Thoracic aorta (tissue), 2 donors: ENCODE results near the gene RORC. TPM values are rescaled to one million over a fixed set of nuclear protein-coding genes. Genes with fewer than 3 reads are reported as not detected.
A peak's percentile ranks its signal among the peaks of the same experiment; 100 is the strongest.

Experiments used
- ATAC-seq: fragments of 150-250 bp; one replicate; pipeline ENCODE4 v1.8.0; 2017; ENCODE audit warnings: low read depth; ENCODE audit not compliant: insufficient number of reproducible peaks, low FRiP score
- DNase-seq: peaks from one replicate; pipeline ENCODE4 v3.0.0-alpha.2; 2020; ENCODE audit warnings: low spot score
- H3K27ac ChIP-seq, 2 donors: fragments of 200-600 bp; sonication (generic); 1 replicate in 1 of 2; 2 replicates in 1 of 2; pipeline ENCODE4 v1.5.1; 2016; ENCODE audit warnings: mild to moderate bottlenecking in 2 of 2, moderate library complexity in 2 of 2
- H3K27me3 ChIP-seq: fragments of 200-600 bp; sonication (generic); replicated peaks from 2 replicates; pipeline ENCODE4 v1.6.0; 2016; ENCODE audit warnings: mild to moderate bottlenecking; ENCODE audit not compliant: insufficient read depth
- H3K36me3 ChIP-seq: fragments of 200-600 bp; sonication (generic); one replicate; pipeline ENCODE4 v1.5.1; 2016
- H3K4me1 ChIP-seq, 2 donors: fragments of 200-600 bp; sonication (generic); 1 replicate in 1 of 2; 2 replicates in 1 of 2; pipeline versions ENCODE4 v1.5.1 to v1.6.0; 2016; ENCODE audit warnings: low read depth in 2 of 2, mild to moderate bottlenecking in 1 of 2; ENCODE audit not compliant: control insufficient read depth in 1 of 2
- H3K4me3 ChIP-seq: fragments of 200-600 bp; sonication (generic); 2 replicates; pipeline ENCODE4 v1.5.1; 2016; ENCODE audit warnings: mild to moderate bottlenecking
- H3K9me3 ChIP-seq: fragments of 200-600 bp; sonication (generic); 2 replicates; pipeline ENCODE4 v1.5.1; 2016
- total RNA-seq, 2 donors: library from RNA; depleted of rRNA; stranded (reverse); fragments of >200 nt; gene quantifications; one replicate each; pipeline versions ENCODE4 v1.1.0 to v1.2.3, GENCODE V29; 2016
- TF ChIP-seq, protein P1 (sequence below): fragments of 200-600 bp; sonication (generic); IDR thresholded peaks from one replicate; pipeline ENCODE4 v1.5.1; 2019; ENCODE audit warnings: antibody characterized with exemption

Gene RORC
- total RNA-seq, 2 donors from 2014 or later = not detected

- DNase-seq = no peak
- H3K4me3 ChIP-seq = peak overlapping the region; percentile 77
- ATAC-seq = no peak
- no peaks in the 10 kb centered on the region for H3K36me3 ChIP-seq
- no peaks in the 10 kb centered on the region for H3K27me3 ChIP-seq
- no peaks in the 10 kb centered on the region for H3K9me3 ChIP-seq
- H3K4me1 ChIP-seq = peaks cover 14 to 30% of the 10 kb centered on the region in 2 donors
- H3K27ac ChIP-seq = no peak overlapping the region
- TF ChIP-seq, protein P1, sequence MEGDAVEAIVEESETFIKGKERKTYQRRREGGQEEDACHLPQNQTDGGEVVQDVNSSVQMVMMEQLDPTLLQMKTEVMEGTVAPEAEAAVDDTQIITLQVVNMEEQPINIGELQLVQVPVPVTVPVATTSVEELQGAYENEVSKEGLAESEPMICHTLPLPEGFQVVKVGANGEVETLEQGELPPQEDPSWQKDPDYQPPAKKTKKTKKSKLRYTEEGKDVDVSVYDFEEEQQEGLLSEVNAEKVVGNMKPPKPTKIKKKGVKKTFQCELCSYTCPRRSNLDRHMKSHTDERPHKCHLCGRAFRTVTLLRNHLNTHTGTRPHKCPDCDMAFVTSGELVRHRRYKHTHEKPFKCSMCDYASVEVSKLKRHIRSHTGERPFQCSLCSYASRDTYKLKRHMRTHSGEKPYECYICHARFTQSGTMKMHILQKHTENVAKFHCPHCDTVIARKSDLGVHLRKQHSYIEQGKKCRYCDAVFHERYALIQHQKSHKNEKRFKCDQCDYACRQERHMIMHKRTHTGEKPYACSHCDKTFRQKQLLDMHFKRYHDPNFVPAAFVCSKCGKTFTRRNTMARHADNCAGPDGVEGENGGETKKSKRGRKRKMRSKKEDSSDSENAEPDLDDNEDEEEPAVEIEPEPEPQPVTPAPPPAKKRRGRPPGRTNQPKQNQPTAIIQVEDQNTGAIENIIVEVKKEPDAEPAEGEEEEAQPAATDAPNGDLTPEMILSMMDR = no peak
These were observed 6.8 kb upstream of the RORC start for GRCh38 chr1:151838222-151839081.

DNA sequence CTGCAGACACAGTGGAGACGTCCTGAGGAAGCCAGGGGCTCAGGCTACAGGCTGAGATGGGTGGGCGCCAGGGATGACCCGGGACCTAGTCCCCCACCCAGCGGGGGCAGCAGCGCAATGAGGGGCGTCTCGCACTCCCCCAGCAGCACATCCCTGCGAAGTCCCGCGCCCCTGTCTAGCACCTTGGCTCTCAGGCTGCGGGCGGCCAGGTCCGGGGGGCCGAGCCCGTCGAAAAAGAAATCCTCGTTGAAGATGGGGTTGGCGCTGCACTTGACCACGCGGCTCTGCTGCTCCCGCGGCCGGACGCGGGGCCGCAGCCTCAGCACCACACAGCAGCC lies 6.3 kb upstream of the RORC start:
- H3K36me3 ChIP-seq = no peaks in the 10 kb centered on the region
- DNase-seq (no peak), ATAC-seq (no peak)
- H3K4me1 ChIP-seq = peaks cover 14 to 30% of the 10 kb centered on the region in 2 donors
- H3K9me3 ChIP-seq = no peaks in the 10 kb centered on the region
- peak overlapping the region; percentile 77 for H3K4me3 ChIP-seq
- H3K27me3 ChIP-seq = no peaks in the 10 kb centered on the region
- H3K27ac ChIP-seq = no peak overlapping the region
- TF ChIP-seq, protein P1 = no peak

GRCh38 chr1:151837197-151837596 lies 5.6 kb upstream of the RORC start:
- TF ChIP-seq, protein P1 = no peak
- Histone ChIP-seq H3K4me3 (no peak overlapping the region), H3K9me3 (no peaks in the 10 kb centered on the region), H3K27ac (no peak overlapping the region), H3K27me3 (no peaks in the 10 kb centered on the region), H3K4me1 (peaks cover 14 to 30% of the 10 kb centered on the region in 2 donors), H3K36me3 (no peaks in the 10 kb centered on the region)
- DNase-seq (no peak), ATAC-seq (no peak)

- Histone ChIP-seq H3K27ac (no peak overlapping the region), H3K27me3 (no peaks in the 10 kb centered on the region), H3K9me3 (no peaks in the 10 kb centered on the region), H3K4me3 (no peak overlapping the region), H3K4me1 (peaks cover 14 to 30% of the 10 kb centered on the region in 2 donors), H3K36me3 (no peaks in the 10 kb centered on the region)
- ATAC-seq (no peak), DNase-seq (no peak)
- TF ChIP-seq, protein P1 = no peak
These were observed 4.0 kb upstream of the RORC start for GRCh38 chr1:151835596-151835995.

- Histone ChIP-seq H3K9me3 (no peaks in the 10 kb centered on the region), H3K36me3 (no peaks in the 10 kb centered on the region), H3K4me3 (no peak overlapping the region), H3K4me1 (peaks cover 7 to 20% of the 10 kb centered on the region in 2 donors), H3K27me3 (no peaks in the 10 kb centered on the region), H3K27ac (no peak overlapping the region)
- TF ChIP-seq, protein P1 = no peak
- no peak for DNase-seq
- ATAC-seq = no peak
These were observed 2.6 kb upstream of the RORC start for GRCh38 chr1:151834239-151834638.
